ENCODE data around the gene DIO3. TPM values are rescaled to one million over a fixed set of nuclear protein-coding genes. Genes with fewer than 3 reads are reported as not detected.

DIO3 gene
- total RNA-seq, 2 experiments from 2014 or later: not detected

DNA sequence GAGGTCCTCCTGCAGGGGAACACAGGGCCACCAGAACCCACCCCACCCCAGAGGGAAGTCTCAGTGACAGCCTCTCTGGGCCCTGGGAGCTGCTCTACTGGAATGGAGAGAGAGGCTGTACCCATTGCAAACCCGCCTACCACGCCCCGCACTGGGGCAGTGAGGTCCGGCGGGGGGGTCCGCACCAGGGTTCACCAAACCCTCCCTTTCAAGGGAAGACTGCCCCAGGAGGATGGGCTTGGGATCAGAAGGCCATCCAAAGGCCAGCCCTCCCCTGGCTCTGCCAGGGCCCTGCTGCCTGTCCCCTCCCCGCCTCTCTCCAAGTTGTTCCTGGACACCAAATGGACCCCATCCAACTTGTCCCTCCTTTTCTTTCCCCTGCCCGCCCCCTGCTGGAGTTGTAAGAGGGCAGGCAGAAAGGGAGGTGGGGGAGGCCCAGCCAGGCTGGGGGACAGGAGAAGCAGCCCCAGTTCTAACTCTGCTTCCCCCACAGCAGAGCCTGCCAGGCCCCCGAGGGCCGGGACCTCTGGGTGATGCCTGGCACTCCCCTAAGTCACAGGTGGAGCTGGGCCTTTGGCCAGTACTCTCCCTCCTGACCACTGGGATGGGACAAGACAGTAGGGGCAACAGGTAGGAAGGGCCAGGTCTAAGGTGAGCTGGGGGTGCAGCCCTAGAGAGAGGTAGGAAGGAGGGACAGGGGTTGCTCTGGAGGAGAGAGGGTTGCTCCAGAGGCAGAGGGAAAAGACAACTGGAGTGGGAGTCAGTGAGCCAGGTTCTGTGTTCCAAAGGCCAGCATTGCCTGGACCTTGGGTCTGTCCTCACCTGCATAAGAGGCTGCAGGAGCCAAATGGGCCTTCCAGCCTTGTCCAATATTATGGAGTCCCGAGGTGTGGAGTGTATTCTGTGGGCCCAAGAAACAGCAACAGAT lies 3.2 kb upstream of the DIO3 start:
- Mint-ChIP-seq H3K36me3 (ENCODE audit: low read depth) (peaks cover 14% of the 10 kb centered on the region), H3K27ac (no peak overlapping the region), H3K4me3 (no peak overlapping the region), H3K4me1 (no peaks in the 10 kb centered on the region), H3K27me3 (peaks cover 32% of the 10 kb centered on the region), H3K9me3 (peaks cover 3% of the 10 kb centered on the region)
- CTCF ChIA-PET: no interaction called here
- POLR2A ChIA-PET: no interaction called here
- DNase-seq: no peak

DNA sequence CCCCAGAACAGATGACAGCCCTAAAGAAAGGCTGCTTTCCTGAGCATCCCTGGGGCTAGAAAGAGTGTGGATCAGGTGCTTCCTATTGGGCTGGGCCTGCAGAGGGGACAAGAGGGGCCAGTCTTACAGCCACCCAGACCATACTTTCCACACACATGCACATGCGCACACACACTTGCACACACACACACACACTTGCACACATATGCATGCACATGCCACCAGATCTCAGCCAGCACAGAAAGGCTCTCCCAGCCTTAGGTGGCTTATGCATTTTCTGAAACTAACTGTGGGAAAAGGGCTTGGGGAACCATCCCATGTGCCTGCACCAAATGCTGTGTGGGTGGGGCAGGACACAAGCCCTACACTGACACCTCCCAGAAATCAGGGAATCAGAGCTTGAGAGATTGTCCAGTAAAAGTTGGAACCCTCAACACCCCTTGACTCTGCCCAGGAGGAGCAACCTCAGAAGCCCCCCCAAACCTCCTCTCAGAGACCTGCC lies 2.5 kb upstream of the DIO3 start:
- Mint-ChIP-seq H3K27ac (no peak overlapping the region), H3K4me3 (no peak overlapping the region), H3K4me1 (no peaks in the 10 kb centered on the region), H3K9me3 (peaks cover 3% of the 10 kb centered on the region), H3K36me3 (ENCODE audit: low read depth) (peaks cover 14% of the 10 kb centered on the region), H3K27me3 (peaks cover 36% of the 10 kb centered on the region)
- ChIA-PET POLR2A (no interaction called here), CTCF (no interaction called here)
- no peak for DNase-seq

DNA sequence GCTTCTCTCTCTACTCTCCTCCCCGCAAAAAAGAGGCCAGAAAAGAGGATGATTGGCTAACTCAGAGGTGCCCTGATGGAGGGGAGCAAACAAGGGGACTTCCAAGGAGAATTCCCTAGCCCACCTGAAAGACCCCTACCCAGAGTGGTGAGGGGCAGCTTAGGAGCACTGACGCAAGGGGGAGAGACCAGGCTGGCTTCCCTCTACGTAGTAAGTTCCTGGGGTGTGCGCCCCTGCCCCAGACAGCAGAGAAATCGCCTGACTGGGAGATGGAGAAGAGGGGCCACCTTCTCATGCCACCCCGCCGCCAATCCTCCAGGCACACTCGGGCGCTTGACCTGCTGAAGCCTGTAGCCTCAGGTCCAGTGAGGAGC lies 2.1 kb upstream of the DIO3 start:
- no peaks in the 10 kb centered on the region for H3K4me1 Mint-ChIP-seq
- peaks cover 14% of the 10 kb centered on the region for H3K36me3 Mint-ChIP-seq (ENCODE audit: low read depth)
- H3K9me3 Mint-ChIP-seq: peaks cover 3% of the 10 kb centered on the region
- ChIA-PET POLR2A (no interaction called here), CTCF (no interaction called here)
- H3K27ac Mint-ChIP-seq: no peak overlapping the region
- H3K27me3 Mint-ChIP-seq: peaks cover 38% of the 10 kb centered on the region
- H3K4me3 Mint-ChIP-seq: no peak overlapping the region
- no peak for DNase-seq

DNA sequence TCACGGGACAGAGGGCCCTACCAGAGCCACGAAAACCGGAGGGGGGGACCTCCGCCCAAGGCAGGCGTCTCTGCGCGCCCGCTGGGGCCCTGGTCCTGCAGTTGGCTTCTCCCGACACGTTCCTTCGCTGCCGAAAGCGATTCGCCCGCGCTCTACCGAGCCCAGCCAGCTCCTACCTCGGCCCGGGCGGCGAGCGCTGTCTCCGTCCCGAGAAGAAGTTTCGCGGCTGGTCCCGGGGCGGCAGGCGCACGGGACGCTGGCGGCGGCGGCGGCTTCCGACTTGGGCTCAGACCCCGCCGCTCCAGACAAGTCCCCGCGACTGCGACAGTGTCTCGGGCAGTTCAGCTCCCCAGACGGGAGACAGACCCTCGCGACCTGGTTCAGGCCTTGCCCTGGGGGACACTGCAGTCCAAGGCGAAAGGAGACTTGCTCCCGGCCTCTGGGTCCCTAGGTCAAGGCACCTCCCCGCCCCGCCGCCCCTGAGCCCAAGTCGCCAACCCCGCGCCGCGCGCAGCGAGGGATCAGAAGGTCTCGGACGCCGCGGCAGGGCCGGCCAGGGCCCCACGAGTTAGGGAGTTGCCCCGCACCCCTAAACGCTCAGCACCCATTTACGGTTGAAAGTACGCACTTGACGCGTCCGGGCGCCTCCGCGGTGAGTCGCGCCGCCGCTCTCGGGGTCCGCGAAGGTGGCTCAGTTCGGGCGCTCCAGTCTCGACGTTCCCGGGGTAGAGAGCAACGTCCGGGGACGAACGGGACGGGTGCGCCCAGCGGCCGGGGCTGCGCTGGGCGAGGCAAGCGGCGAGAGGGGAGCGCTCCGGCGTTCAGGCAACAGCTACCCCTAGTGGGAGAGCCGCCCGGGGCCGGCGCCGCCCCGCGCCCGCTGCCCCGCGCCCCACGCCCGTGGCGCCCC lies 1.4 kb upstream of the DIO3 start:
- no peak overlapping the region for H3K27ac Mint-ChIP-seq
- CTCF ChIA-PET: no interaction called here
- peaks cover 14% of the 10 kb centered on the region for H3K36me3 Mint-ChIP-seq (ENCODE audit: low read depth)
- POLR2A ChIA-PET: no interaction called here
- H3K27me3 Mint-ChIP-seq: peaks cover 41% of the 10 kb centered on the region
- no peak for DNase-seq
- no peaks in the 10 kb centered on the region for H3K4me1 Mint-ChIP-seq
- no peak overlapping the region for H3K4me3 Mint-ChIP-seq
- peaks cover 3% of the 10 kb centered on the region for H3K9me3 Mint-ChIP-seq

DNA sequence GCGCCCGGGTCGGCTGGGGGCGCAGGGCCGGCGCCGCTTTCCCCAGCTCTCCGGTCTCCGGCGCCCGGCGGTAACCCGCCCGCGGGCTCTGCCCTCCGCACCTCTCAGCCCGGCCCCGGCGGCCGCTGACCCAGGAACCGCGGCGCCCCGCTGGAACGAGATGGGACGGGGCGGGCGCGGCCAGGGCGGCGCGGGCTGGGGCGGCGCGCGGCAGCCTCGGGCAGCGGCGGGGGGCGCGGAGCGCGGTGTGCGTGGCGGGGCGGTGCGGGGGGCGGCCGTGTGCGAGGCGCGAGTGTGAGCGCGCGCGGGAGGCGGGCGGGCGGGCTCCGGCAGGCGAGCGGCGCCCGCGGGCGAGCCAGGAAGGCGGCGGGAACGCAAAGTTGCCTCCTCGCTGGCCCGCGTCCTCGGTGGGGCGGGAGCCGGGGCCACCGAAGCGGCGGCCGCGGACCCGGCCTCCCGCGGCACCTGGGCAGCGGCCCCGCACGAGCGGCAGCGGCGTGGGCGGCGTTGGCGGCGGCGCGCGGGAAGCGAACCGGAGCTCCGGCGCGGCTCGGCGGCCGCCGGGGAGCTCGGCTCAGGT lies 671 bp upstream of the DIO3 start:
- no peak for DNase-seq
- H3K27me3 Mint-ChIP-seq: peaks cover 46% of the 10 kb centered on the region
- POLR2A ChIA-PET: no interaction called here
- H3K36me3 Mint-ChIP-seq (ENCODE audit: low read depth): peaks cover 20% of the 10 kb centered on the region
- CTCF ChIA-PET: no interaction called here
- H3K27ac Mint-ChIP-seq: no peak overlapping the region
- H3K4me1 Mint-ChIP-seq: peaks cover 2% of the 10 kb centered on the region
- no peak overlapping the region for H3K4me3 Mint-ChIP-seq
- peaks cover 3% of the 10 kb centered on the region for H3K9me3 Mint-ChIP-seq

DNA sequence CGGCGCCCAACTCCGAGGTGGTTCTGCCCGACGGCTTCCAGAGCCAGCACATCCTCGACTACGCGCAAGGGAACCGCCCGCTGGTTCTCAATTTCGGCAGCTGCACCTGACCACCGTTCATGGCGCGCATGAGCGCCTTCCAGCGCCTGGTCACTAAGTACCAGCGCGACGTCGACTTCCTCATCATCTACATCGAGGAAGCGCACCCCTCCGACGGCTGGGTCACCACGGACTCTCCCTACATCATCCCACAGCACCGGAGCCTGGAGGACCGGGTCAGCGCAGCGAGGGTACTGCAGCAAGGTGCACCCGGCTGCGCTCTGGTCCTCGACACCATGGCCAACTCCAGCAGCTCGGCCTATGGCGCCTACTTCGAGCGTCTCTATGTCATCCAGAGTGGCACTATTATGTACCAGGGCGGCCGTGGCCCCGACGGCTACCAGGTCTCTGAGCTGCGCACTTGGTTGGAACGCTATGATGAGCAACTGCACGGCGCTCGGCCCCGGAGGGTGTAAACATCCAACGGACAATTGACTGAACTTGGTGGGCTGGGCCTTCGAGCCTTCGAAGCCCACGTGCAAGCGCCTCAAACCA lies 699 bp downstream of the DIO3 start:
- no peak for DNase-seq
- H3K36me3 Mint-ChIP-seq (ENCODE audit: low read depth): peaks cover 21% of the 10 kb centered on the region
- ChIA-PET POLR2A (no interaction called here), CTCF (no interaction called here)
- H3K4me3 Mint-ChIP-seq: no peak overlapping the region
- peaks cover 3% of the 10 kb centered on the region for H3K9me3 Mint-ChIP-seq
- H3K27ac Mint-ChIP-seq: no peak overlapping the region
- peaks cover 58% of the 10 kb centered on the region for H3K27me3 Mint-ChIP-seq
- peaks cover 2% of the 10 kb centered on the region for H3K4me1 Mint-ChIP-seq

DNA sequence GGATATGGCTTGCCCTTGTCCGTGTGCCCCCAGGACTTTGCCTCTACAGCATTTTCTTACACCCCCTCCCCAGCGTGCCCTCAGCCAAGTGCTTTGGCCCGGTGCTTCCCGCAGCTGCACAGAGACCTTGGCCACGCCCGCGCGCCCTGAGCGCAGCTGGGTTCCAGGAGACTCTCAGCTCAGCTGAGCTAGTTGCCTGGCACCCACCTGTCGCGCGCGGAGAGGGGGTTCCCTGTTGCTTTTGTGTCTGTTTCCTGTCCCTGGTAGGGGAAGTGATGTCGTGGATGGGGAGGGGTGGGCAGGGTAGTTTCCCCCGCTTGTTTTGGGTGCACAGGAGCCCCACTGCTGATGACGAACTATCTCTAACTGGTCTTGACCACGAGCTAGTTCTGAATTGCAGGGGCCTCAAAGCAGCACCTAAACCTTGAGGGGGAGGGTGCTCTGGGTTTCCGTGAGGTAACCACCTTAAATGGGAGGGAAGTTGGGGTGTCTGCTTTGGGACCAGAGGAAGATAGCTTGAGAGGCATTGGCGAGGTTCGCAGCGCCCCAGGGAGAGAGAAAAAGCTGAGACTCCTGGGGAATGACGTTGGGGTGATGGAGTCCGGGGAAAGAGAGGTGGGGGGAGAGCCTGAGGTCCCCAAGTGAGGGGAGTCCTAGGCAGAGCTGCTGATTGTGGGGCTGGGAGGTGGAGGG lies 1.5 kb downstream of the DIO3 start:
- ChIA-PET POLR2A (no interaction called here), CTCF (no interaction called here)
- no peak for DNase-seq
- peaks cover 3% of the 10 kb centered on the region for H3K9me3 Mint-ChIP-seq
- peaks cover 21% of the 10 kb centered on the region for H3K36me3 Mint-ChIP-seq (ENCODE audit: low read depth)
- H3K4me1 Mint-ChIP-seq: peaks cover 2% of the 10 kb centered on the region
- H3K27ac Mint-ChIP-seq: no peak overlapping the region
- no peak overlapping the region for H3K4me3 Mint-ChIP-seq
- peaks cover 60% of the 10 kb centered on the region for H3K27me3 Mint-ChIP-seq

DNA sequence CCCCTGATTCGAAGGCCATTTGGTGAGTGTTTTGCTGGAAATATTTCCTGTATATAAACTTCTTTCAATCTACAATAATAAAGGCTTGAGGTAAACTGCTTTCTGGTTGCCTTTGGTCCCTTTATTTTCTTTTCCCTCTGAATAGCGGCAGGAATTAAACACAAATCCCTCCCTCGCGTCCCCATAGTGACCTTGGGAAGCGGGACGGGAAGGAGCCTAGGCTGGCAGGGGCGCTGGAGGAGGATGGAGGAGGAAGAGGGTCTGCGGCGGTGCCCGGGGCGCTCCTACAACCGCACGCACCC lies 2.0 kb downstream of the DIO3 start:
- H3K4me3 Mint-ChIP-seq: no peak overlapping the region
- peaks cover 64% of the 10 kb centered on the region for H3K27me3 Mint-ChIP-seq
- peaks cover 21% of the 10 kb centered on the region for H3K36me3 Mint-ChIP-seq (ENCODE audit: low read depth)
- ChIA-PET POLR2A (no interaction called here), CTCF (no interaction called here)
- H3K9me3 Mint-ChIP-seq: peaks cover 3% of the 10 kb centered on the region
- peaks cover 2% of the 10 kb centered on the region for H3K4me1 Mint-ChIP-seq
- H3K27ac Mint-ChIP-seq: no peak overlapping the region
- DNase-seq: no peak

DNA sequence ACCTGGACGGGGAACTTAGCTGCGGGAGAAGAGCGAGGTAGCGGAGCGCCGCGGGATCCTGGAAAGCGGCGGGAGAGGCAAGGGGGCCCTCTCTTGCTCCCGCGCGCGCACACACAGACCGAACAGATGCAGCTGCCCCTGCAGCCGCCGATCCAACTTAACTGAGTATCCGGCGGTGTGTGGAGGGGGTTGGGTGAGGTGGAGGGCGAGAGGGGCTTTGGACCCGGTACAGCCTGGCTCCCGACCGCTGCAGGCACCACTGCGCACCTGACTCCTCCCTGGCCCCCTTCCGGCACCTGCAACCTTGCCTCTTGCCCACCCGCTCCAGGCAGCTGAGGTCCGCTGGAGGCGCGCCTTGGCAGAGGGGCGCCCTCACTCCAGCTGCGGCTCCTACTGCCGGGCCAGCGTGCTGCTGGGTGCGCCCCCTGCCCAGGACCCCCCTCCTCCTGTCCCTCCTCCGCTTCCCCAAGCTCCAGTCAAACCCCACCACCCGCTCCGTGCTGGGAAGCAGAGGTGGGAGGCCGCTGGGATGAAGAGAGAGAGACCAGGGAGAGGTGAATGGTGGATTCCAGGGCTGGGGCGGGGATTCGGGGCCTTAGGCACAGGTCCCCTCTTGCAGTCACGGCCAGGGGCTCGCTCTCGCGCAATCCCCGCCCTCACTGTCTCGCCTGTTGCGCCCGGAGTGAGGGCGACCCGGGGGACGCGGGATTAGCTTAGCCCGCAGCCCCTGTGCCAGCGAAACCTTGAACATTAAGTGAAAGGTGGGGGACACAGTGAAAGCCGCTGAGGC lies 2.6 kb downstream of the DIO3 start:
- peaks cover 60% of the 10 kb centered on the region for H3K27me3 Mint-ChIP-seq
- H3K4me3 Mint-ChIP-seq: no peak overlapping the region
- no peak for DNase-seq
- ChIA-PET CTCF (no interaction called here), POLR2A (no interaction called here)
- H3K4me1 Mint-ChIP-seq: peaks cover 2% of the 10 kb centered on the region
- no peak overlapping the region for H3K27ac Mint-ChIP-seq
- H3K36me3 Mint-ChIP-seq (ENCODE audit: low read depth): peaks cover 21% of the 10 kb centered on the region
- H3K9me3 Mint-ChIP-seq: peaks cover 3% of the 10 kb centered on the region

DNA sequence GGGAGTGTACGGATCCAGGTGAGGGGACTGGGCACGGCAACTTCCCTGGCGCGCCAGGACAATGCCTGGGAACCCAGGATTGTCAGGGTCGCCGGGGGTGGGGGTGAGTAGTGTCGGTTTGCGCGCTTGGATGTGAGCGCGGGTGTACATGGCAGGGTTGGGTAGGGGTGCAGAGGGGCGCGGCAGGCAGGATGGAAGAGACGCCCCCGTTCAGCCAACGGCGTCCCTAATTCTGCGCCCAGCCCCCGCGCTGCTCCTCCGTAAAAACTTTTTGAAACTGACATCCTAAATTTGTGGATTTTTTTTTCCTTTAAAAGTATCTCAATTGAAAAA lies 3.1 kb downstream of the DIO3 start:
- CTCF ChIA-PET: no interaction called here
- Mint-ChIP-seq H3K4me3 (no peak overlapping the region), H3K27me3 (peaks cover 62% of the 10 kb centered on the region), H3K9me3 (peaks cover 3% of the 10 kb centered on the region), H3K4me1 (peaks cover 2% of the 10 kb centered on the region), H3K36me3 (ENCODE audit: low read depth) (peaks cover 21% of the 10 kb centered on the region), H3K27ac (no peak overlapping the region)
- POLR2A ChIA-PET: no interaction called here
- DNase-seq: no peak

DNA sequence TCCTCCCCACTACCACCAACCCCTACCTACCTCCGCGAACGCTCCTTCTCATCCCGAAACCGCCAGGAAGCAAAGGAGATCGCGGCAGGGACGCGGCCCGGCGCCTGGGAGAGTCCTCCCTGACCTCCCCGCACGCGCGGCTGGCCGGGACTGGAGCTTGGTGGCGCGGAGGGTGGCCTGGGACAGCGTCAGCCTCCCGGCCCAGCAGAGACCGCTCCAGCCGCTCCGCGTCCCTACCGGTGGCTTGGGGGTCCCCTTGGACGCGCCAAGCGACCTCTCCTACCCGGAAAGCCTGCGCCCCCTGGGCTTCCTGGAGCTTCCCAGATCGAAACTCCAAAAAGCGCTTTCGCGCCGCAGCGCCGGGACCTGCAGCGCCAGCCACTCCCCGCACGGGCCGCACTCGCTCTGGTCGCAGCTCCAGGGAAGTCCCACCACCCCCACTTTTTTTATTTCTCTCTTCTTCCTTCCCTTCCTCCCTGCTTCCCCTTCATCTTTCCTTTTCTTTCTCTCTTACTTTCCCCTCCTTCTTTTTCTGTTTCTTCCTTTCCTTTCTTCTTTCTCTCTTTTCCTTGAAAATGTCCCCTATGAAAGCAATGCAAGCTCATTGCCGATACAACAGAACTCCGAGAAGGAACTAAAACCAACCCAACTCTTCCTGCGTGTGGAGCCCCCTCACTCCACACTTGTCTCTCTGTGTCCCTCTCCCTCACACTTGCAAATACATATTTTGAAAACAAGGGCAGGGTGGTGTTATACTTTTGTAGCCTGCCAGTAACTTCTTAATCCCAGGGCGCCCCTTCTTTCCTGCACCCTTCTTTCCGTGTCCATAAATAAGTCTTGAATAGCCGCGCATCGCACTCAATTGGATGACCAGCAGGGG lies 3.8 kb downstream of the DIO3 start:
- H3K27ac Mint-ChIP-seq: no peak overlapping the region
- no peak overlapping the region for H3K4me3 Mint-ChIP-seq
- H3K4me1 Mint-ChIP-seq: peaks cover 2% of the 10 kb centered on the region
- ChIA-PET POLR2A (no interaction called here), CTCF (no interaction called here)
- DNase-seq: no peak
- H3K27me3 Mint-ChIP-seq: peaks cover 62% of the 10 kb centered on the region
- H3K36me3 Mint-ChIP-seq (ENCODE audit: low read depth): peaks cover 21% of the 10 kb centered on the region
- peaks cover 3% of the 10 kb centered on the region for H3K9me3 Mint-ChIP-seq

DNA sequence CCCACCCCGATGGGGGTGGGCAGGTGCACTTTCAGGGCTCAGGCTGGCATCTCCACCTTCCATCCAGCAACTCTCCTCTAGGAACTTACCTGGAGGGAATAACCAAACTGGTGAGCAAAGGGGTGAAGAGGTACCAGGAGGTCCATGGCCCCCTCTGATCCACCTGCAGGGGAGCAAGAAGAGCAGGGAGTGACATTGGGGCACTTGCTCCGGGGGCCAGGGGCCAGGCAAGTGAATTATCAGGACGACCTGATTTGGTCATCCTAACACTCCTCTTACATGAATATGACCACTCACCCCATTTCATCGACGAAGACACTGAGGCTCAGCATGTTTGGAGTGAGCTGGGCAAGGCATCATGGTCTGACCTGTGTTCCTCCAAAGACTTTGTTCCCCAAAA lies 6.0 kb downstream of the DIO3 start:
- Mint-ChIP-seq H3K27ac (no peak overlapping the region), H3K4me1 (peaks cover 2% of the 10 kb centered on the region), H3K4me3 (no peak overlapping the region), H3K27me3 (peaks cover 59% of the 10 kb centered on the region), H3K9me3 (no peaks in the 10 kb centered on the region), H3K36me3 (ENCODE audit: low read depth) (peaks cover 11% of the 10 kb centered on the region)
- DNase-seq: no peak
- CTCF ChIA-PET: no interaction called here
- POLR2A ChIA-PET: no interaction called here
